Nucleus accumbens (tissue), 56 donors: Measurements from ENCODE around the gene HOXD13.
A peak's percentile ranks its signal among the peaks of the same experiment; 100 is the strongest.

Experiments
- DNase-seq, 56 donors: peaks; one replicate each; lab custom pipeline; 2025; lab: John Stamatoyannopoulos, UW

Gene HOXD13

GRCh38 chr2:176092270-176093144 is at the start of gene HOXD13:
TSS of gene HOXD13 (plus strand) at chr2:176092721. CDS start at chr2:176092891, 170 bp downstream.
- no peak for DNase-seq

GRCh38 chr2:176056406-176056805 is 36.1 kb upstream of the HOXD13 start:
- no peak for DNase-seq

- DNase-seq: no peak
Measured at GRCh38 chr2:176063958-176064357, 28.6 kb upstream of the HOXD13 start.

GRCh38 chr2:176066645-176067588 is 25.6 kb upstream of the HOXD13 start:
- DNase-seq: no peak

- no peak for DNase-seq
Measured at GRCh38 chr2:176067589-176068418, 24.7 kb upstream of the HOXD13 start.

GRCh38 chr2:176068419-176068832 is 24.1 kb upstream of the HOXD13 start:
- no peak for DNase-seq

- no peak for DNase-seq
Measured at GRCh38 chr2:176071330-176072291, 20.9 kb upstream of the HOXD13 start.

GRCh38 chr2:176072292-176072669 is 20.2 kb upstream of the HOXD13 start:
- DNase-seq: no peak

GRCh38 chr2:176072951-176073904 is 19.3 kb upstream of the HOXD13 start:
- DNase-seq: no peak

GRCh38 chr2:176074919-176075425 is 17.5 kb upstream of the HOXD13 start:
- DNase-seq: no peak

- no peak for DNase-seq
Measured at GRCh38 chr2:176075481-176075880, 17.0 kb upstream of the HOXD13 start.

- no peak for DNase-seq
Measured at GRCh38 chr2:176076063-176076462, 16.5 kb upstream of the HOXD13 start.

GRCh38 chr2:176076796-176077195 is 15.7 kb upstream of the HOXD13 start:
- DNase-seq: no peak

- DNase-seq: no peak
Measured at GRCh38 chr2:176078541-176079284, 13.8 kb upstream of the HOXD13 start.

GRCh38 chr2:176079285-176079830 is 13.2 kb upstream of the HOXD13 start:
- DNase-seq: no peak

GRCh38 chr2:176079831-176080539 is 12.5 kb upstream of the HOXD13 start:
- DNase-seq: peak in 1 of 56 donors; percentile 6
